ENCODE measurements around the gene ALKBH6.

- TF ChIP-seq, protein P1, sequence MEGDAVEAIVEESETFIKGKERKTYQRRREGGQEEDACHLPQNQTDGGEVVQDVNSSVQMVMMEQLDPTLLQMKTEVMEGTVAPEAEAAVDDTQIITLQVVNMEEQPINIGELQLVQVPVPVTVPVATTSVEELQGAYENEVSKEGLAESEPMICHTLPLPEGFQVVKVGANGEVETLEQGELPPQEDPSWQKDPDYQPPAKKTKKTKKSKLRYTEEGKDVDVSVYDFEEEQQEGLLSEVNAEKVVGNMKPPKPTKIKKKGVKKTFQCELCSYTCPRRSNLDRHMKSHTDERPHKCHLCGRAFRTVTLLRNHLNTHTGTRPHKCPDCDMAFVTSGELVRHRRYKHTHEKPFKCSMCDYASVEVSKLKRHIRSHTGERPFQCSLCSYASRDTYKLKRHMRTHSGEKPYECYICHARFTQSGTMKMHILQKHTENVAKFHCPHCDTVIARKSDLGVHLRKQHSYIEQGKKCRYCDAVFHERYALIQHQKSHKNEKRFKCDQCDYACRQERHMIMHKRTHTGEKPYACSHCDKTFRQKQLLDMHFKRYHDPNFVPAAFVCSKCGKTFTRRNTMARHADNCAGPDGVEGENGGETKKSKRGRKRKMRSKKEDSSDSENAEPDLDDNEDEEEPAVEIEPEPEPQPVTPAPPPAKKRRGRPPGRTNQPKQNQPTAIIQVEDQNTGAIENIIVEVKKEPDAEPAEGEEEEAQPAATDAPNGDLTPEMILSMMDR (IDR thresholded peaks at IDR 0.05), result no peak
- TF ChIP-seq POLR2A (IDR thresholded peaks at IDR 0.05), result no peak
These were observed 26.5 kb downstream of the ALKBH6 start for GRCh38 chr19:35987571-35987896.

Measured in body of pancreas (tissue), 4 donors.